ENCODE results near the gene AKR7A2. TPM values are rescaled to one million over a fixed set of nuclear protein-coding genes. Genes with fewer than 3 reads are reported as not detected.

AKR7A2 gene
- total RNA-seq, 1 experiment from 2014 or later = 86.6 TPM

- ChIA-PET POLR2A (no interaction called here), CTCF (interaction anchor here (0.5 kb wide), 1 partner anchor 70 kb away, joined by 4 read pairs; no protein-coding TSS in a partner anchor)
- Histone ChIP-seq H3K4me1 (ENCODE audit: control insufficient read depth, insufficient read depth, low read length) (peaks cover 18% of the 10 kb centered on the region), H3K36me3 (ENCODE audit: control insufficient read depth, insufficient read depth, low read length) (no peaks in the 10 kb centered on the region), H3K9me3 (ENCODE audit: control insufficient read depth, insufficient read depth, low read depth, low read length) (no peaks in the 10 kb centered on the region), H3K4me3 (ENCODE audit: low read depth in 2 of 2, low read length in 2 of 2) (peak overlapping the region; percentile 63 to 80), H3K27me3 (ENCODE audit: control insufficient read depth, insufficient read depth, low read length) (no peaks in the 10 kb centered on the region), H3K27ac (ENCODE audit: low read length) (peak overlapping the region; percentile 72)
- DNase-seq (ENCODE audit: low read depth, low spot score) (no peak), ATAC-seq (peak; percentile 56)
- in situ Hi-C loops (cut with HindIII; ENCODE audit: low pct_unique_long_range_greater_than_20kb, low sequenced_read_pairs) = no loop called here
- BruUV-seq (replicated peaks) = no TSS peak
- TF ChIP-seq REST (IDR thresholded peaks at IDR 0.05; ENCODE audit: insufficient read depth in 1 of 2, low read depth in 2 of 2, low read length in 1 of 2) = no peak
- TF ChIP-seq SIN3A (IDR thresholded peaks at IDR 0.05; ENCODE audit: borderline replicate concordance, insufficient read depth, low read depth, low read length) = no peak
- no peak for TF ChIP-seq TCF7L2 (IDR thresholded peaks at IDR 0.05; ENCODE audit: low read depth, low read length)
- no peak for TF ChIP-seq POLR2AphosphoS5 (IDR thresholded peaks at IDR 0.05; ENCODE audit: low read depth, low read length)
- TF ChIP-seq CTCF (IDR thresholded peaks at IDR 0.05) = no peak
- intact Hi-C loops (cut with micrococcal nuclease; ENCODE audit: unreplicated experiment) = no loop called here
Observed at GRCh38 chr1:19311503-19311930, 427 bp downstream of the AKR7A2 start.

GRCh38 chr1:19310720-19311502 is 1.0 kb downstream of the AKR7A2 start:
- intact Hi-C loops (cut with micrococcal nuclease; ENCODE audit: unreplicated experiment) (no loop called here), in situ Hi-C loops (cut with HindIII; ENCODE audit: low pct_unique_long_range_greater_than_20kb, low sequenced_read_pairs) (no loop called here)
- ChIA-PET POLR2A (no interaction called here), CTCF (no interaction called here)
- Histone ChIP-seq H3K27me3 (ENCODE audit: control insufficient read depth, insufficient read depth, low read length) (no peaks in the 10 kb centered on the region), H3K9me3 (ENCODE audit: control insufficient read depth, insufficient read depth, low read depth, low read length) (no peaks in the 10 kb centered on the region), H3K27ac (ENCODE audit: low read length) (peak overlapping the region; percentile 72), H3K4me3 (ENCODE audit: low read depth in 2 of 2, low read length in 2 of 2) (peak overlapping the region; percentile 63 to 80), H3K36me3 (ENCODE audit: control insufficient read depth, insufficient read depth, low read length) (no peaks in the 10 kb centered on the region), H3K4me1 (ENCODE audit: control insufficient read depth, insufficient read depth, low read length) (peaks cover 18% of the 10 kb centered on the region)
- BruUV-seq (replicated peaks) = TSS peak; percentile 68
- DNase-seq (ENCODE audit: low read depth, low spot score) (no peak), ATAC-seq (no peak)
- TF ChIP-seq SIN3A (IDR thresholded peaks at IDR 0.05; ENCODE audit: borderline replicate concordance, insufficient read depth, low read depth, low read length) (no peak), CTCF (IDR thresholded peaks at IDR 0.05) (no peak), POLR2AphosphoS5 (IDR thresholded peaks at IDR 0.05; ENCODE audit: low read depth, low read length) (no peak), REST (IDR thresholded peaks at IDR 0.05; ENCODE audit: insufficient read depth in 1 of 2, low read depth in 2 of 2, low read length in 1 of 2) (no peak), TCF7L2 (IDR thresholded peaks at IDR 0.05; ENCODE audit: low read depth, low read length) (no peak)

Data from Panc1 (cell line).